ENCODE data around the gene UNC80.
A peak's percentile ranks its signal among the peaks of the same experiment; 100 is the strongest.

Gene UNC80

DNA sequence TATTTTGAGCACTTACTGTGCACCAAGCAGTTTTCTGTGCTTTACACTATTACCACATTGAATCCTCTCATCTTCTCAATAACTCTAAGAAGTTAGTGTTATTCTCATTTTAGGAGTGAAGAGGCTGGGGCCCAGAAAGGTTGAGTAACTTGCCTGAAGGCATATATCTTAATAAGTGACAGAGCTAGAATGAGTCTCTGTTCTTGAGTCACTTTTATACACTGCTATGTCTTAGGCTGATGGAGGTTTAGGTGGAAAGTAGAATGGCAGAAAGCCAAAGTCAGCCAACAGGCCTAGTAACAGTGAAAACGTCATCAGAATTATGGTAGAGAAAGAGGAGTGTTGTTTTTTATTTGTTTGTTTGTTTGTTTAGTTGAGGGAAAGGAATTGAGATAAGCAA is 202.9 kb downstream of the UNC80 start:
- no peak for DNase-seq (ENCODE audit: low read depth)

DNA sequence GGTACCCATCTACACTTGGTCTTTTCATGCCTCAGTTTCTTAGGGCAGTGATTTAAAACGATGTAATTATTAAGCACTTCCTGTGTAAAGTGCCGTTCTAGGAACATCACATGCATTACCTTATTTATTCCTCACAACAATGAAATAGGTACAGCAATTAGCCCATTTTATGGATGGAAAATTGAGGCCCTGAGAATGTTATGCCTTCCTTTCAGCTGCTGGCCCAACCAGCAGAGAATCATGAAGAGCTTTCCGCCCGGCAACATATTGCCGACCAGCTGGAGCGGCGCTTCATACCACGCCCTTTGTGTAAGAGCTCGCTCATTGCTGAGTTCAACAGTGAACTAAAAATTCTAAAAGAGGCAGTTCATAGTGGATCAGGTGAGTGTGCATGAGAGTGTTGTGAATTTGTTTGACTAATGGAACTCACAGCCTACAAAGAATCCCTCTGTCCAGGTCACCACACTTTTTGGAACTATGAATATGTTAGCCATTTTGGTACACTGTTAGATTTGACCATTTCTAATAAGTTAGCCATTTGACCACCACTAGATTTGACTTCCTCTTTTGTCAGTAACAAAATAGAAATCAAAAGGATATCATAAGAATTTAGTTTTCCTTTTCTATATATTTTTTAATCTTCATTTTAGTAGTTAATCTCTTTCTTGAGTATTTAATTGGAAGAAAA is 205.2 kb downstream of the UNC80 start:
- no peak for DNase-seq (ENCODE audit: low read depth)

DNA sequence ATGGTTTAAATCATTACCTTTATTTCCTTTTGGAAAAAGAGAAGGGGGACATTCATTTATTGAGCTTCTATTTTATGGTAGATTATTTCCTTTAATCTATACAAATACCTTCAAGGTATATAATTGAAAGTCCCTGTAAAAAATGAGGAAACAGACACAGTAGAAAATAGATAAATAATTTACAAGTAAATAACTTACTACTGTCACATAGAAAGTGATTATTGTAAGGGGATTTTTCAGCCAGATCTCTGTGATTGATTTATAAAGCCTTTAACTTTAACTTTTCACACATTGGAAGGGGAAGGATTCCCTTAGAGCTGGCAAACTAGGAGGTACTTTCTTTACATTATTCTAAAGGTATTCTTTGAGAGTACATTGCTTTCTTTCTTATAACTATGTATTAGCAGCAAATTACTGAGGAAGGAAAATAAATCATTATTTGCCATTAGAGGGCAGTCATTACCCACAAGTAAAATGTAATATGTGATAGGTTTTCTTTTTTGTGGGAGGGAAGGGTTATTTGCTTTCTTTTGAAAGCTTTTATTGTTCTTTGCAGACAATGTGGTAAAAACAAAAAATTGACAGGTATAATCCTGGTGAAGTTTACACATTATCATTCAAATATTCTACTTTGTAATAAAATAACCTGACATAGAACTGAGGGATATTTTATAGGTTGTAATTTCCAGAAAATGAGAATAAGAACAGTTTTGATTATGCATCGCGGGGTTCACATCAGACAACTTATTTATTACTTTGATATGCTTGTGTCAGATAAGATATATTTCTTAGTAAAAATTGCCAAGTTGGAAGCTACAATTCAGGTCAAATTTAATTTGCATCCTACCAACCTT is 206.0 kb downstream of the UNC80 start:
- peak; percentile 23 for DNase-seq (ENCODE audit: low read depth)

DNA sequence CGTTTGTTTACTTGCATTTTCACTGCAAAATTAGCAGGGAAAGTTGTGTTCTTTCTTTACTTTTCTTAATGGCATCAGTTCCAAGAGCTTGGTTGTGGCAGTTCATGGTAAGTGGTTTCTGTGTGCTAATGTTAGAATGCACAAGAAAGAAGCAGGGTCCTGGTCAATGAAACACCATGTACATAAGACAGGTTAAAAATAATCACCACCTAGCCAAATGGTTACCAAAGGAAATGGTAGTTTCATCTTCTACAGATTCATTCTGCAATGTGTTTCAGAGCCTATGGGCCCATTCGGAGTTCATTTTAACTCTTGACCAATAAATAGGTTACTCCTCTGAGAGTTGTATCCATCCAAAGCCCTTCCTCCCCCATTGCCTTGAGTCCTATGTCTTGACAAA is 212.7 kb downstream of the UNC80 start:
- DNase-seq (ENCODE audit: low read depth) = no peak

- no peak for DNase-seq (ENCODE audit: low read depth)
These were observed 214.2 kb downstream of the UNC80 start for GRCh38 chr2:209985874-209986273.

DNA sequence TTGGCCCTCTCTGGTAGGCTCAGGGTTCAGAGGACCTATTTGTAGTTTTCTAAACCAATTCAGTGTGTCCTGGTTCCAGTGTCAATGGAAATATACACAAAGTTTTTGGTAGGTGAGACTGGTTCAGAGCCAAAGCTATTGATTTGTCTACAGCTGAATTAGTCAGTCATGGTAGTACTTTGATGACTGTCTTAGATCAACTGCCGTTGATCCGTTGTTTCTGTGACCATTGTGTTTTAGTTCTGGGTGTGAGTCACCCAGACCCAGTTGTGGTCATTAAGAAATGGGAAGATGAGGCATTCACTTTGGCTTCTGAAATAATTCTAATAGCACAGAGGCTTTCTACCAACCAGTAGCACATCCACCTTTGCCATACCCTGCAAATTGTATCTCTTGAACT is 214.8 kb downstream of the UNC80 start:
- no peak for DNase-seq (ENCODE audit: low read depth)

DNA sequence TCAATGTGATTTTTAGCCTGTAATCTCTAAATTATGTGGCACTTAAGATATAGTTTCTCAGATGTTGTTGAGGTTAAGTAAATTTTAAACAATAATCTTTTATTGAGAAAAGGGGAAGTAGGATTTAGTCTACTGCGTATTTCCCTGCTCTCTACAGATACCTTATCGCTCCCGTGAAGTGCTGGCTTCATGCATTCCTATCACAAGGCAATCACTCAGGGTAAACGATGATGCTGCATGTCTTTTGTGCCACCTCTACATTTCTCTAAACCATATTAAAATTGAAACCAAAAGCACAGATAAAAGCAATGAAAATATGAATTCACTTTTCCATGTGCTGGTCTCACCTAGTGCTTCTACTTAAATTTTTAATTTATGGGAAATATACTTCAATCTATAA is 216.4 kb downstream of the UNC80 start:
- no peak for DNase-seq (ENCODE audit: low read depth)

DNA sequence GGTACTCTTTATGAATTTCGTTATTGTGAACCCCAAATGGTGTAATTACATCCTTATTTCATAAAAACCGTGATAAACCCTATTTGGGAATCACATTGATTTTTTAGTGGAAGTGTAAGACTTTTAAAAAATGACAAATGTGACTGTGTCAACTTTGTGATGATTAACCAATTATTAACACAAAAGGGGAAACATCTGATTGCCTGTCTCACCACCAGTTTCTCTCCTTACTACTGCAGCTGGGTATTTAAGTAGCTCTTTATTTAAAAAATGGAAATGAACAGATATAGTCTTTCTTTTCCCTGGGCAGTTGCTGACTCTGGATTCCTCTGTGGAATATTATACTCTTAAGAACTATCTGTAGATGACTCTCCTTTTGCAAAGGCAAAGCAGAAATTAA is 219.2 kb downstream of the UNC80 start:
- no peak for DNase-seq (ENCODE audit: low read depth)

DNA sequence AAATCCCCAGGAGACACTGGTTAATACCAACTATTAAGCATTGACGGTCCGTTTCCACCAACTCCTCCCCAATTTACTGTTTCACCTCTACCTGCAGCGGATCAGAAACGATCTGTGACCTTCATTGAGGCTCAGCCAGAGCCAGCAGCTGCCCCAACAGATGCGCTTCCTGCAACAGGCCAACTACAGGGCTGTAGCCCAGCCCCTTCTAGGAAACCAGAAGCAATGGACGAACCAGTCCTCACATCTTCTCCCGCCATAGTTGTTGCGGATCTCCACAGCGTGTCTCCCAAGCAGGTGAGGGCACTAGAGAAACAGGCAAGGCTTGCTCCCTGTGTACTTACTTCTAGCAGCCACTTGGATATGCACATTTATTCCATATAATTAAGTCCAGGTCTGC is 222.3 kb downstream of the UNC80 start:
- DNase-seq (ENCODE audit: low read depth) = no peak

GRCh38 chr2:209998596-209998995 is 227.0 kb downstream of the UNC80 start:
- DNase-seq (ENCODE audit: low read depth) = no peak

DNA sequence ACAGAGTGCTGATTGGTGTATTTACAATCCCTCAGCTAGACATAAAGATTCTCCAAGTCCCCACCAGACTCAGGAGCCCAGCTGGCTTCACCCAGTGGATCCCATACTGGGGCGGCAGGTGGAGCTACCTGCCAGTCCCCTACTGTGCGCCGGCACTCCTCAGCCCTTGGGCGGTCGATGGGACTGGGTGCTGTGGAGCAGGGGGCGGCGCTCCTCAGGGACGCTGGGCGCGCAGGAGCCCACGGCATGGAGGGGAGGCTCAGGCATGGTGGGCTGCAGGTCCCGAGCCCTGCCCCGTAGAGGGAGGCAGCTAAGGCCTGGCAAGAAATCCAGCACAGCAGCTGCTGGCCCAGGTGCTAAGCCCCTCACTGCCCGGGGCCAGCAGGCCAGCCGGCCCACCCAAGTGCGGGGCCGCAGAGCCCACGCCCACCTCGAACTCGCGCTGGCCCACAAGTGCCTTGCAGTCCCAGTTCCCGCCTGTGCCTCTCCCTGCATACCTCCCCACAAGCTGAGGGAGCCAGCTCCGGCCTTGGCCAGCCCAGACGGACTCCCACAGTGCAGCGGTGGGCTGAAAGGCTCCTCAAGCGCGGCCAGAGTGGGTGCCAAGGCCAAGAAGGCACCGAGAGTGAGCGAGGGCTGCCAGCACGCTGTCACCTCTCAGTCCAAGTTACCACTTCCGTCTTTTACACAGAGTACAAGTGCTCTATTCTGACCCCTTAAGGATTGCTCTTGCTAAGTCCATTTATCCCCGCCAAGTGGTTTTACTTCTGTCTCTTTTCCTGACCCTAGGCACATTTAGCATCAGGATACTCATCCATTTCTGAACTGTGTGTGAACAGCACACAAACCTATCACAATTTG is 229.1 kb downstream of the UNC80 start:
- no peak for DNase-seq (ENCODE audit: low read depth)

DNA sequence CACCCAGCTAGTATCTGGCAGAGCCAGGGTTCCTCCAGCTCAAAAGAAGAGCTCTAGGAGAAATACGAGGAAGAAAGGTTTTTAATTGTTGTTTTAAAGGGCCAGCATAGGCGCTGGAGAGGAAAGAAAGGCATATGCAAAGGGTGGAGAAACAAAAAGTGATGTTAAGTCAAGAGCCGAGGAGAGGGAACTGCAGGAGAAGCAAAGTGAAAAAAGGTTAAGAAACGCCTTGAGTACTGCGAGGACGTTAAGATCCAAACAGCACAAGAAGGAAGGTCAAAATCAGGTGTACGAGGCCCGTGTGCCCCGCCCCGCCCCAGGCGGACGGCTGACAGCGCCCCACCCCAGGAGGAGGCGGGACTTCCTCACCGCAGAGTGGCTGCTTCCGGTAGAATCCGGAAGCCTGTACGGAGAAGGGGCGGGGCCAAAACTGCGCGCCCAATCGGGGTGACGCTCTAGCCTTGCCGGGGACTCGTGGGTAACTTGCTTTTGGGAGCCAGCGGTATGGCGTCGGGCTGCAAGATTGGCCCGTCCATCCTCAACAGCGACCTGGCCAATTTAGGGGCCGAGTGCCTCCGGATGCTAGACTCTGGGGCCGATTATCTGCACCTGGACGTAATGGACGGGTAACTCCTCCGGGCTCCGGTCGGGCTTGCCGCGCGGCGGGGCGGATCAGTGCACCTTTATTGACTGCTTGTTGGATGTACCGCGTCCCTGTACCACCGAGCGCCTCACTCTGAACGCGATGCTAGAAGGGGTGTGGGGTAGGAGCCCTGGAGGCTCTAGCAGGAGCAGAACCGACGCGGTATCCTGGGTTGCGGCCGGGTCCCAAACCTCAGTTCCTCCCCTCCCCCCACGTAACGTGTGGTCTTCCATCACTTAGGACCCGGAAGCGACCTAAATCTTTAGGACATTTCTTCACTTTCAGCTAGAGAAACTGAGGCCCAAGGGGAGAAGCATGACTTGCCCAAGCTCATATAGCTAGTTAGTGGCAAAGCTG is 230.8 kb downstream of the UNC80 start, which contains the start of gene RPE:
Gene RPE, plus strand, starts transcription at position 481 of the 1,000 bp plus-strand sequence. Its CDS starts 24 bp downstream, at position 505.
- DNase-seq (ENCODE audit: low read depth) = peak; percentile 92

GRCh38 chr2:210003359-210003758 is 231.7 kb downstream of the UNC80 start:
- peak; percentile 48 for DNase-seq (ENCODE audit: low read depth)

- DNase-seq (ENCODE audit: low read depth) = no peak
These were observed 233.2 kb downstream of the UNC80 start for GRCh38 chr2:210004881-210005280.

DNA sequence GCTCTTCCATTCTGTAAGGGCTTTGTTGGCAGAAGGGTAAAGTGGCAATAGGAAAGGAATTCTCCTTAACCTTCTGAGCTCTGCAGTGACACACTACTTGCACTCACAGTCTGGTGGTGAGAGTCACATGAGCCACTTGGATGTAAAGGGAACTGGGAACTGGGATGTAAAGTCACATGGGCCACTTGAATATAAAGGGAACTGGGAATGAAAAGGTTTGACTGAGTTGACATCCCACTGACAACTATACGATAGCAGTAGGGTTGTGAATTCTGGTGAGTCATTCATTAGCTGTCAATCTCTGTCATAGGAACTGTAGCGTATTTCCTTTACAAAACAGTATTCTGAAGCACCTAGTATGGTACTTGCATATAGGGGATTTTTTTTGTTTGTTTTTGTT is 236.3 kb downstream of the UNC80 start:
- no peak for DNase-seq (ENCODE audit: low read depth)

DNA sequence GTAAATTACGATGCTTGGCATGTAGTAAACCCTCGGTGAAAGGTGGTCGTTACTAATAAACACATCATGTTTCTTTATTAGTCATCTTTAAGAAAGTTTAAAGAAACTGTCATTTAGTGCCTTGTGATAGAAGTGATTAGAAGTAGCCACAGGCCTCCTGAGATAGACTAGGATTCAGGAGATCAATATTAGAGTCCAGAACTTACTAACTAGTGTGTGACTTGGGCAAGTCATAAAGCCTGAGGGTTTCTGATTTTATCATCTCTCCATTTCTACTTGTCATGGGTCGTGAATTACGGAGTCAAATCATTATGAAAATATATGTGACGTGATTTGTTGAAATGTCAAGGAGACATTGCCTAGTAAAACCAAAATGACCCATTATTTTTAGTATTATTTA is 237.5 kb downstream of the UNC80 start:
- DNase-seq (ENCODE audit: low read depth) = no peak

GRCh38 chr2:210009896-210010295 is 238.3 kb downstream of the UNC80 start:
- DNase-seq (ENCODE audit: low read depth) = no peak

- DNase-seq (ENCODE audit: low read depth) = no peak
These were observed 248.5 kb downstream of the UNC80 start for GRCh38 chr2:210020138-210020537.

DNA sequence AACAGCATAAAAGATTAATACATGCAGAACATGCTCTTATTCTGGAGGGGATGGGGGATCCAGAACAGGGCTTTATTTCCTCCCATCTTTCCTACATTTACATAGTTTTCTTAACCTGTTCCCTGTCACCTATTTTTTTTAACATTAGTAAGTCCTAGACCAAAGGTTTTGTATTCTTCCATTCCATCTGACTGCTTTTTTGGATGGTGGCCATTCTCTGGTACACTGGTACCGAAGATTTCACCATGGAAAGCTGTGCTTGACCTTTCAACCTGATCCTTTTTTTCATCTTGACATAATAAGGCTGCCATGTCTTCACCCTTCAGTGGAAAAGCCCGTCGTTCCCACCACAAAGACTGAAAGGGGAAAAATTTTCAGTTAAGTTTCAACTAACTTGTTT is 251.2 kb downstream of the UNC80 start:
- no peak for DNase-seq (ENCODE audit: low read depth)

GRCh38 chr2:210027608-210028007 is 256.0 kb downstream of the UNC80 start:
- no peak for DNase-seq (ENCODE audit: low read depth)

DNA sequence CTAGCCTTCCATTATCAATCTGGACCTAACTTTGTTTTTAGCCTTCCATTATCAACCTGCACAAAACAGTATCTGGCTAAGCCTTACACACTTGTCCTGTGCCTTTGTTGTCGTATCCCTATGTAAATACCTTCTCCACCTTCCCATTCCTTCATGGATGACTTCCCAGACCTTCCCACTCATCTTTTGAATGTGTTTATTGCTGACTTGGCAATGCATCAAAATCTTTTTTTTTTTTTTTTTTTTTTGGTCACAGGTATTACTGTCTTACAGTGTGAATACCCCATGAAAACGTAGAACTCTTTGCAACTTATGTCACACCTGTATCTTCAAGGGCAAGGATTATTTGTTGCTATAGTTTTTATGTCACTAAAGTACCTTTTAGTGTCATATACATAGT is 256.5 kb downstream of the UNC80 start:
- DNase-seq (ENCODE audit: low read depth) = no peak
